HCT116 (cell line): ENCODE data around the gene GHRHR. TPM values are rescaled to one million over a fixed set of nuclear protein-coding genes. Genes with fewer than 3 reads are reported as not detected.

ENCODE experiments used
- ATAC-seq: fragments of 200-7000 bp; cut with Tn5 transposase; 2 replicates; pipeline ENCODE4 v1.9.1; 2020; ENCODE audit warnings: mild to moderate bottlenecking, moderate library complexity
- BruUV-seq: library from RNA; stranded (reverse); fragments of 400-500 nt; replicated peaks from 2 replicates; lab custom pipeline; 2021; lab: Mats Ljungman, UMichigan
- CTCF ChIA-PET: fragments of 300-600 bp; sonication (Branson Sonifier 250); formaldehyde crosslinking; loops from one replicate; lab custom pipeline; 2021; ENCODE audit warnings: antibody characterized with exemption; lab: Charles Lee
- POLR2A ChIA-PET: fragments of 300-600, 350-600 bp; sonication (Branson Sonifier 250); formaldehyde crosslinking; loops from one replicate; lab custom pipeline; 2021; ENCODE audit warnings: antibody characterized with exemption; lab: Charles Lee
- RAD21 ChIA-PET, 2 experiments: fragments of 300-600 bp; sonication (Branson Sonifier 250); formaldehyde crosslinking; loops; one replicate each; lab custom pipeline; 2023; ENCODE audit warnings: low total read pairs in 2 of 2; ENCODE audit not compliant: uncharacterized antibody in 2 of 2, unreplicated experiment in 2 of 2, low non-redundant PET in 1 of 2; lab: Charles Lee
- DNase-seq: peaks from one replicate; pipeline ENCODE4 v3.0.0-alpha.2; 2010; ENCODE audit warnings: low read depth, low spot score
- H2AFZ ChIP-seq: fragments of 200-600 bp; shearing (Covaris generic), sonication (generic); 2 replicates; pipeline ENCODE4 v1.6.1; 2017; ENCODE audit warnings: low read depth, mixed run types, mixed read lengths, antibody characterized with exemption, low read length; ENCODE audit not compliant: poor library complexity, severe bottlenecking
- H3K27ac ChIP-seq: 2 replicates; pipeline ENCODE4 v1.5.1; 2012; ENCODE audit warnings: low read depth, low read length
- H3K27me3 ChIP-seq: fragments of 200-600 bp; sonication (generic); 2 replicates; pipeline ENCODE4 v1.6.1; 2016; ENCODE audit warnings: mixed run types, low read length, mixed read lengths; ENCODE audit not compliant: insufficient read depth
- H3K36me3 ChIP-seq, 2 experiments: fragments of 200-500 bp in 1 of 2; fragments of 200-600 bp in 1 of 2; sonication (Bioruptor generic) in 1 of 2; sonication (generic) in 1 of 2; 2 replicates each; pipeline versions ENCODE4 v1.5.1 to v1.6.1; 2014 to 2016; ENCODE audit warnings: low read length in 2 of 2, inconsistent platforms in 1 of 2, mixed read lengths in 1 of 2, mixed run types in 1 of 2; ENCODE audit not compliant: insufficient read depth in 2 of 2, control insufficient read depth in 1 of 2
- H3K4me1 ChIP-seq, 2 experiments: fragments of 200-600 bp in 1 of 2; sonication (generic) in 1 of 2; 2 replicates each; pipeline versions ENCODE4 v1.5.1 to v1.6.1; 2012 to 2017; ENCODE audit warnings: low read length in 2 of 2, inconsistent platforms in 1 of 2, mild to moderate bottlenecking in 1 of 2, mixed read lengths in 1 of 2, mixed run types in 1 of 2, moderate library complexity in 1 of 2; ENCODE audit not compliant: insufficient read depth in 2 of 2, control insufficient read depth in 1 of 2
- H3K4me2 ChIP-seq: fragments of 200-600 bp; sonication (generic); 2 replicates; pipeline ENCODE4 v1.6.1; 2017; ENCODE audit warnings: mixed run types, low read length, mixed read lengths
- H3K4me3 ChIP-seq, 2 experiments: fragments of 200-600 bp in 1 of 2; sonication (generic) in 1 of 2; replicated peaks in 1 of 2; 2 replicates each; pipeline ENCODE4 v1.5.1; 2011 to 2016; ENCODE audit warnings: low read length in 2 of 2, control low read depth in 1 of 2, low read depth in 1 of 2, mild to moderate bottlenecking in 1 of 2, mixed read lengths in 1 of 2, mixed run types in 1 of 2
- H3K79me2 ChIP-seq: fragments of 200-600 bp; sonication (generic); 2 replicates; pipeline ENCODE4 v1.6.1; 2017; ENCODE audit warnings: mild to moderate bottlenecking, mixed run types, low read length, moderate library complexity, mixed read lengths; ENCODE audit not compliant: insufficient read depth
- H3K9ac ChIP-seq: fragments of 200-600 bp; sonication (generic); 2 replicates; pipeline ENCODE4 v1.6.1; 2016; ENCODE audit warnings: low read length, mixed read lengths
- H3K9me2 ChIP-seq: fragments of 200-600 bp; sonication (generic), shearing (Covaris generic); 2 replicates; pipeline ENCODE4 v1.6.1; 2017; ENCODE audit warnings: mixed run types, mild to moderate bottlenecking, moderate library complexity; ENCODE audit not compliant: insufficient read depth
- H3K9me3 ChIP-seq, 2 experiments: fragments of 200-500 bp in 1 of 2; fragments of 200-600 bp in 1 of 2; sonication (Bioruptor generic) in 1 of 2; sonication (generic) in 1 of 2; 2 replicates each; pipeline ENCODE4 v1.6.1; 2014 to 2017; ENCODE audit warnings: low read length in 2 of 2, mixed read lengths in 2 of 2, inconsistent platforms in 1 of 2, low read depth in 1 of 2, mild to moderate bottlenecking in 1 of 2, mixed run types in 1 of 2, moderate library complexity in 1 of 2; ENCODE audit not compliant: control insufficient read depth in 1 of 2, insufficient read depth in 1 of 2
- H4K20me1 ChIP-seq: fragments of 200-600 bp; sonication (generic), shearing (Covaris generic); 2 replicates; pipeline ENCODE4 v1.6.1; 2017; ENCODE audit warnings: mixed run types, mild to moderate bottlenecking, moderate library complexity; ENCODE audit not compliant: insufficient read depth
- ATF3 ChIP-seq: IDR thresholded peaks from 2 replicates; pipeline ENCODE4 v1.6.1; 2012
- CBX3 ChIP-seq: IDR thresholded peaks from 2 replicates; pipeline ENCODE4 v1.6.1; 2012; ENCODE audit warnings: low read depth
- CEBPB ChIP-seq: IDR thresholded peaks from 2 replicates; pipeline ENCODE4 v1.6.1; 2012; ENCODE audit warnings: low read depth
- EGR1 ChIP-seq: IDR thresholded peaks from 2 replicates; pipeline ENCODE4 v1.6.1; 2012; ENCODE audit warnings: low read depth
- EZH2 ChIP-seq: fragments of 200-600 bp; sonication (generic); IDR thresholded peaks from 2 replicates; pipeline ENCODE4 v1.6.1; 2017; ENCODE audit warnings: antibody characterized with exemption, mixed run types
- EZH2phosphoT487 ChIP-seq: fragments of 200-600 bp; IDR thresholded peaks from 2 replicates; pipeline ENCODE4 v1.6.1; 2018; ENCODE audit warnings: antibody characterized with exemption, borderline replicate concordance
- POLR2A ChIP-seq: IDR thresholded peaks from 2 replicates; pipeline ENCODE4 v1.7.0; 2011; ENCODE audit warnings: borderline replicate concordance; ENCODE audit not compliant: insufficient read depth, insufficient read length; ENCODE audit errors: extremely low read depth
- POLR2AphosphoS5 ChIP-seq: IDR thresholded peaks from 2 replicates; pipeline ENCODE4 v1.6.1; 2011; ENCODE audit warnings: mild to moderate bottlenecking, low read depth, low read length, moderate library complexity
- RAD21 ChIP-seq: IDR thresholded peaks from 2 replicates; pipeline ENCODE4 v1.6.1; 2012; ENCODE audit warnings: low read depth, mild to moderate bottlenecking
- REST ChIP-seq: IDR thresholded peaks from 2 replicates; pipeline ENCODE4 v1.6.1; 2012; ENCODE audit warnings: low read depth
- SIN3A ChIP-seq: IDR thresholded peaks from 2 replicates; pipeline ENCODE4 v1.6.1; 2012; ENCODE audit warnings: low read depth
- SP1 ChIP-seq: IDR thresholded peaks from 2 replicates; pipeline ENCODE4 v1.6.1; 2012; ENCODE audit warnings: low read depth
- SRF ChIP-seq: IDR thresholded peaks from 2 replicates; pipeline ENCODE4 v1.6.1; 2012; ENCODE audit warnings: low read depth
- TCF7L2 ChIP-seq: IDR thresholded peaks from 2 replicates; pipeline ENCODE4 v1.7.0; 2011; ENCODE audit warnings: borderline replicate concordance, inconsistent platforms; ENCODE audit not compliant: insufficient read depth, insufficient read length; ENCODE audit errors: extremely low read depth
- intact Hi-C: fragments of 100-400 bp; cut with micrococcal nuclease; formaldehyde crosslinking; loops from 2 replicates; pipeline ENCODE4 v1.10.0; 2022
- total RNA-seq: library from RNA; stranded (reverse); gene quantifications from one replicate; pipeline ENCODE4 v1.2.1, GENCODE V29; 2021; ENCODE audit not compliant: unreplicated experiment
- TF ChIP-seq, protein P1 (sequence below): IDR thresholded peaks from 2 replicates; pipeline ENCODE4 v1.6.1; 2011; ENCODE audit warnings: mild to moderate bottlenecking, low read length, moderate library complexity; ENCODE audit not compliant: insufficient replicate concordance; ENCODE audit errors: extremely low read depth

The GHRHR gene
- total RNA-seq, 1 experiment from 2014 or later = not detected

- no peak overlapping the region for H3K9ac ChIP-seq
- no peaks in the 10 kb centered on the region for H4K20me1 ChIP-seq
- H3K4me1 ChIP-seq = peaks cover 2 to 8% of the 10 kb centered on the region in 2 experiments; a peak in 2 of 4 replicates
- ChIA-PET RAD21 (interaction anchor here in 1 of 2 experiments (0.7 kb wide), 1 partner anchor 154 kb away, joined by 3 read pairs; no protein-coding TSS in a partner anchor), CTCF (interaction anchor here (0.9 to 1.5 kb wide), 6 partner anchors 40 to 180 kb away, joined by 3 to 6 read pairs (median 4); no protein-coding TSS in a partner anchor), POLR2A (no interaction called here)
- no peaks in the 10 kb centered on the region for H3K36me3 ChIP-seq
- no peaks in the 10 kb centered on the region for H3K9me3 ChIP-seq
- BruUV-seq = no TSS peak
- ATAC-seq = no peak
- intact Hi-C loops = no loop called here
- no peak overlapping the region for H3K4me3 ChIP-seq
- TF ChIP-seq, protein P1, sequence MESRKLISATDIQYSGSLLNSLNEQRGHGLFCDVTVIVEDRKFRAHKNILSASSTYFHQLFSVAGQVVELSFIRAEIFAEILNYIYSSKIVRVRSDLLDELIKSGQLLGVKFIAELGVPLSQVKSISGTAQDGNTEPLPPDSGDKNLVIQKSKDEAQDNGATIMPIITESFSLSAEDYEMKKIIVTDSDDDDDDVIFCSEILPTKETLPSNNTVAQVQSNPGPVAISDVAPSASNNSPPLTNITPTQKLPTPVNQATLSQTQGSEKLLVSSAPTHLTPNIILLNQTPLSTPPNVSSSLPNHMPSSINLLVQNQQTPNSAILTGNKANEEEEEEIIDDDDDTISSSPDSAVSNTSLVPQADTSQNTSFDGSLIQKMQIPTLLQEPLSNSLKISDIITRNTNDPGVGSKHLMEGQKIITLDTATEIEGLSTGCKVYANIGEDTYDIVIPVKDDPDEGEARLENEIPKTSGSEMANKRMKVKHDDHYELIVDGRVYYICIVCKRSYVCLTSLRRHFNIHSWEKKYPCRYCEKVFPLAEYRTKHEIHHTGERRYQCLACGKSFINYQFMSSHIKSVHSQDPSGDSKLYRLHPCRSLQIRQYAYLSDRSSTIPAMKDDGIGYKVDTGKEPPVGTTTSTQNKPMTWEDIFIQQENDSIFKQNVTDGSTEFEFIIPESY = no peak
- TF ChIP-seq CBX3 (no peak), RAD21 (no peak), SRF (no peak), ATF3 (no peak), EZH2phosphoT487 (no peak), SIN3A (no peak), POLR2AphosphoS5 (no peak), TCF7L2 (no peak), SP1 (no peak), EGR1 (no peak), CEBPB (no peak), POLR2A (no peak), REST (no peak), EZH2 (no peak)
- no peak overlapping the region for H3K27ac ChIP-seq
- no peak overlapping the region for H2AFZ ChIP-seq
- H3K79me2 ChIP-seq = no peaks in the 10 kb centered on the region
- H3K9me2 ChIP-seq = no peaks in the 10 kb centered on the region
- DNase-seq = no peak
- H3K27me3 ChIP-seq = peaks cover 18% of the 10 kb centered on the region
- no peak overlapping the region for H3K4me2 ChIP-seq
Observed at GRCh38 chr7:30979027-30979426, 15.3 kb downstream of the GHRHR start.
